Neural progenitor cell (in vitro differentiated cells): ENCODE results near the gene TTC4.

Experiments
- CTCF ChIP-seq: fragments of 200-600 bp; sonication (generic); IDR thresholded peaks from 2 replicates; pipeline ENCODE4 v1.5.1; 2017; ENCODE audit warnings: antibody characterized with exemption, mild to moderate bottlenecking
- EZH2phosphoT487 ChIP-seq: fragments of 200-600 bp; sonication (generic); IDR thresholded peaks from 2 replicates; pipeline ENCODE4 v1.6.1; 2017; ENCODE audit warnings: antibody characterized with exemption

- TF ChIP-seq CTCF: no peak
- no peak for TF ChIP-seq EZH2phosphoT487
Measured at GRCh38 chr1:54786778-54787177, 71.1 kb downstream of the TTC4 start.
